ENCODE measurements around the gene WDR36. TPM values are rescaled to one million over a fixed set of nuclear protein-coding genes. Genes with fewer than 3 reads are reported as not detected.

The WDR36 gene
- polyA plus RNA-seq, 1 donor (not counting 4 experiments of a cell fraction or from before 2014, with no cell fraction given), result 37.8 TPM

- Histone ChIP-seq H3K27ac (ENCODE audit: control insufficient read depth, insufficient read depth, low read length) (no peak overlapping the region), H2AFZ (ENCODE audit: control insufficient read depth, low read length) (no peak overlapping the region), H3K4me3 (ENCODE audit: control insufficient read depth in 2 of 3, extremely low read depth in 1 of 3, insufficient read depth in 2 of 3, low read depth in 1 of 3, low read length in 3 of 3) (no peak overlapping the region), H3K9ac (ENCODE audit: control insufficient read depth, extremely low read depth, insufficient read depth, low read length) (no peak overlapping the region), H3K9me3 (ENCODE audit: control insufficient read depth, low read depth, low read length) (no peaks in the 10 kb centered on the region), H3K4me1 (ENCODE audit: control insufficient read depth, extremely low read depth, insufficient read depth, low read length) (peaks cover 16% of the 10 kb centered on the region), H3K79me2 (ENCODE audit: control insufficient read depth, insufficient read depth, low read length) (peaks cover 2% of the 10 kb centered on the region), H4K20me1 (ENCODE audit: control insufficient read depth, extremely low read depth, insufficient read depth, low read length) (no peaks in the 10 kb centered on the region), H3K4me2 (ENCODE audit: control insufficient read depth, extremely low read depth, insufficient read depth, low read depth, low read length) (no peak overlapping the region), H3K9me1 (ENCODE audit: control insufficient read depth, extremely low read depth, insufficient read depth, low read length) (no peaks in the 10 kb centered on the region), H3K27me3 (ENCODE audit: control insufficient read depth, extremely low read depth, insufficient read depth, low read length) (no peaks in the 10 kb centered on the region), H3K36me3 (ENCODE audit: control insufficient read depth in 2 of 2, extremely low read depth in 1 of 2, insufficient read depth in 2 of 2, low read length in 2 of 2) (peaks cover 0 to 14% of the 10 kb centered on the region in 2 experiments)
- dilution Hi-C loops (cut with MboI; ENCODE audit: extremely low pct_ligation_motif_present, low sequenced_read_pairs), result no loop called here
- FAIRE-seq, result no peak
- TF ChIP-seq EZH2 (IDR thresholded peaks at IDR 0.05; ENCODE audit: low read length) (no peak), CTCF (optimal IDR thresholded peaks at IDR 0.05 in 1 of 3, IDR thresholded peaks at IDR 0.05 in 1 of 3, conservative IDR thresholded peaks at IDR 0.05 in 1 of 3; ENCODE audit: extremely low read depth in 1 of 3, insufficient read depth in 2 of 3, low read length in 3 of 3) (no peak)
- DNase-seq (ENCODE audit: low read depth, low spot score), result no peak
Measured at GRCh38 chr5:111119856-111120255, 27.7 kb downstream of the WDR36 start.

GRCh38 chr5:111120911-111121310, 28.8 kb downstream of the WDR36 start:
- Histone ChIP-seq H2AFZ (ENCODE audit: control insufficient read depth, low read length) (no peak overlapping the region), H4K20me1 (ENCODE audit: control insufficient read depth, extremely low read depth, insufficient read depth, low read length) (no peaks in the 10 kb centered on the region), H3K36me3 (ENCODE audit: control insufficient read depth in 2 of 2, extremely low read depth in 1 of 2, insufficient read depth in 2 of 2, low read length in 2 of 2) (peaks cover 3 to 10% of the 10 kb centered on the region in 2 experiments), H3K27me3 (ENCODE audit: control insufficient read depth, extremely low read depth, insufficient read depth, low read length) (no peaks in the 10 kb centered on the region), H3K9me3 (ENCODE audit: control insufficient read depth, low read depth, low read length) (no peaks in the 10 kb centered on the region), H3K4me2 (ENCODE audit: control insufficient read depth, extremely low read depth, insufficient read depth, low read depth, low read length) (no peak overlapping the region), H3K4me1 (ENCODE audit: control insufficient read depth, extremely low read depth, insufficient read depth, low read length) (peaks cover 16% of the 10 kb centered on the region), H3K27ac (ENCODE audit: control insufficient read depth, insufficient read depth, low read length) (no peak overlapping the region), H3K4me3 (ENCODE audit: control insufficient read depth in 2 of 3, extremely low read depth in 1 of 3, insufficient read depth in 2 of 3, low read depth in 1 of 3, low read length in 3 of 3) (no peak overlapping the region), H3K9ac (ENCODE audit: control insufficient read depth, extremely low read depth, insufficient read depth, low read length) (no peak overlapping the region), H3K9me1 (ENCODE audit: control insufficient read depth, extremely low read depth, insufficient read depth, low read length) (no peaks in the 10 kb centered on the region), H3K79me2 (ENCODE audit: control insufficient read depth, insufficient read depth, low read length) (peaks cover 4% of the 10 kb centered on the region)
- dilution Hi-C loops (cut with MboI; ENCODE audit: extremely low pct_ligation_motif_present, low sequenced_read_pairs), result no loop called here
- no peak for TF ChIP-seq CTCF (optimal IDR thresholded peaks at IDR 0.05 in 1 of 3, IDR thresholded peaks at IDR 0.05 in 1 of 3, conservative IDR thresholded peaks at IDR 0.05 in 1 of 3; ENCODE audit: extremely low read depth in 1 of 3, insufficient read depth in 2 of 3, low read length in 3 of 3)
- TF ChIP-seq EZH2 (IDR thresholded peaks at IDR 0.05; ENCODE audit: low read length), result no peak
- DNase-seq (ENCODE audit: low read depth, low spot score) (no peak), FAIRE-seq (no peak)

All from keratinocyte (primary cell).